ENCODE results near the gene E2F3.

DNA sequence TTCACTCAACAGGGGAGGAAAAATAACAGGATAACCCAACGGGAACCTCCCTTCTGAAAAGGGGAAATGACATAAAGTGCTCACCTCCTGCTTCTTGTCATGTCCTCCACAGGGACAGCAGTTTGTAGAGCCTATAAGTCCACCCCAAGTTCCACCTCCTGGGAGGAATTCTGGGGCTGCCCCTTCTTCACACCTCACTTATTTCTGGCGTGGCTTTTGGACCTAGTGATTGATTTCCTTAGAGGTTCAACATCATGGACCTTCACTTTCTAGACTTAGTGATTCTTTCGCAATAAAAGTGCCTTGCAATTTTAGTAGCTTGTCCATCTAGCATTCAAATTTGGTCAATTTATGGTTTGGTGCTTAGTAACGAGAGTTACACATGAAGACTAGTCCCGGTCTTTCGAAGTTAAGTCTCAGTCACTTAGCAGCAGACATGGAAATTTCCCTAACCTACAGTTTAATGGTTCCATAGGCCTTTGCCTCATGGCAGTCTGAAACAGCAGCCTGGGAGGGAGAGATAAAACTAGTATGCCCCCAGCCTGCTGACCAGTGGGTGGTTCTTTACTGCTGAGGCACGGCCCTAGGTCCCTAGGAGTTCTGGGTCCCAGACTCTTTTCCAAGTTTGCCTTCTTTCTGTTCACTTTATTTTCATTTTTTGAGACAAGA lies 73.3 kb downstream of the E2F3 start:
- TF ChIP-seq, protein P1, sequence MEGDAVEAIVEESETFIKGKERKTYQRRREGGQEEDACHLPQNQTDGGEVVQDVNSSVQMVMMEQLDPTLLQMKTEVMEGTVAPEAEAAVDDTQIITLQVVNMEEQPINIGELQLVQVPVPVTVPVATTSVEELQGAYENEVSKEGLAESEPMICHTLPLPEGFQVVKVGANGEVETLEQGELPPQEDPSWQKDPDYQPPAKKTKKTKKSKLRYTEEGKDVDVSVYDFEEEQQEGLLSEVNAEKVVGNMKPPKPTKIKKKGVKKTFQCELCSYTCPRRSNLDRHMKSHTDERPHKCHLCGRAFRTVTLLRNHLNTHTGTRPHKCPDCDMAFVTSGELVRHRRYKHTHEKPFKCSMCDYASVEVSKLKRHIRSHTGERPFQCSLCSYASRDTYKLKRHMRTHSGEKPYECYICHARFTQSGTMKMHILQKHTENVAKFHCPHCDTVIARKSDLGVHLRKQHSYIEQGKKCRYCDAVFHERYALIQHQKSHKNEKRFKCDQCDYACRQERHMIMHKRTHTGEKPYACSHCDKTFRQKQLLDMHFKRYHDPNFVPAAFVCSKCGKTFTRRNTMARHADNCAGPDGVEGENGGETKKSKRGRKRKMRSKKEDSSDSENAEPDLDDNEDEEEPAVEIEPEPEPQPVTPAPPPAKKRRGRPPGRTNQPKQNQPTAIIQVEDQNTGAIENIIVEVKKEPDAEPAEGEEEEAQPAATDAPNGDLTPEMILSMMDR (IDR thresholded peaks at IDR 0.05) = no peak
- no peak for TF ChIP-seq POLR2A (IDR thresholded peaks at IDR 0.05)
